Measurements from ENCODE around the gene PRRC2B. TPM values are rescaled to one million over a fixed set of nuclear protein-coding genes. Genes with fewer than 3 reads are reported as not detected.
"Not testable (repeated sequence)": the region's sequence is repeated elsewhere in the genome, so short reads cannot be mapped to it uniquely, and the experiment has no call there.

PRRC2B gene
- total RNA-seq, 1 experiment from 2014 or later = 137 TPM

- TF ChIP-seq, protein P1, sequence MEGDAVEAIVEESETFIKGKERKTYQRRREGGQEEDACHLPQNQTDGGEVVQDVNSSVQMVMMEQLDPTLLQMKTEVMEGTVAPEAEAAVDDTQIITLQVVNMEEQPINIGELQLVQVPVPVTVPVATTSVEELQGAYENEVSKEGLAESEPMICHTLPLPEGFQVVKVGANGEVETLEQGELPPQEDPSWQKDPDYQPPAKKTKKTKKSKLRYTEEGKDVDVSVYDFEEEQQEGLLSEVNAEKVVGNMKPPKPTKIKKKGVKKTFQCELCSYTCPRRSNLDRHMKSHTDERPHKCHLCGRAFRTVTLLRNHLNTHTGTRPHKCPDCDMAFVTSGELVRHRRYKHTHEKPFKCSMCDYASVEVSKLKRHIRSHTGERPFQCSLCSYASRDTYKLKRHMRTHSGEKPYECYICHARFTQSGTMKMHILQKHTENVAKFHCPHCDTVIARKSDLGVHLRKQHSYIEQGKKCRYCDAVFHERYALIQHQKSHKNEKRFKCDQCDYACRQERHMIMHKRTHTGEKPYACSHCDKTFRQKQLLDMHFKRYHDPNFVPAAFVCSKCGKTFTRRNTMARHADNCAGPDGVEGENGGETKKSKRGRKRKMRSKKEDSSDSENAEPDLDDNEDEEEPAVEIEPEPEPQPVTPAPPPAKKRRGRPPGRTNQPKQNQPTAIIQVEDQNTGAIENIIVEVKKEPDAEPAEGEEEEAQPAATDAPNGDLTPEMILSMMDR (IDR thresholded peaks at IDR 0.05; ENCODE audit: unreplicated experiment) = no peak
- H3K9me3 Mint-ChIP-seq (ENCODE audit: low read depth, unreplicated experiment) = no peaks in the 10 kb centered on the region
- no peak overlapping the region for H3K27ac Mint-ChIP-seq (ENCODE audit: unreplicated experiment)
- H3K4me3 Mint-ChIP-seq (ENCODE audit: low read depth, unreplicated experiment) = no peak overlapping the region
- BruUV-seq (replicated peaks) = no TSS peak
- CTCF ChIA-PET = no interaction called here
- intact Hi-C loops (cut with micrococcal nuclease; ENCODE audit: unreplicated experiment) = no loop called here
- H3K36me3 Mint-ChIP-seq (ENCODE audit: insufficient read depth, unreplicated experiment) = peaks cover 55% of the 10 kb centered on the region
- H3K4me1 Mint-ChIP-seq (ENCODE audit: low read depth, unreplicated experiment) = peaks cover 11% of the 10 kb centered on the region
- DNase-seq = no peak
- H3K27me3 Mint-ChIP-seq (ENCODE audit: unreplicated experiment) = no peaks in the 10 kb centered on the region
Observed at GRCh38 chr9:131469356-131469755, 75.5 kb downstream of the PRRC2B start.

- CTCF ChIA-PET = no interaction called here
- Mint-ChIP-seq H3K27me3 (ENCODE audit: unreplicated experiment) (no peaks in the 10 kb centered on the region), H3K4me1 (ENCODE audit: low read depth, unreplicated experiment) (peaks cover 11% of the 10 kb centered on the region), H3K27ac (ENCODE audit: unreplicated experiment) (no peak overlapping the region), H3K4me3 (ENCODE audit: low read depth, unreplicated experiment) (no peak overlapping the region), H3K36me3 (ENCODE audit: insufficient read depth, unreplicated experiment) (peaks cover 50% of the 10 kb centered on the region), H3K9me3 (ENCODE audit: low read depth, unreplicated experiment) (no peaks in the 10 kb centered on the region)
- TF ChIP-seq, protein P1 (IDR thresholded peaks at IDR 0.05; ENCODE audit: unreplicated experiment) = no peak
- intact Hi-C loops (cut with micrococcal nuclease; ENCODE audit: unreplicated experiment) = no loop called here
- no peak for DNase-seq
- BruUV-seq (replicated peaks) = no TSS peak
Observed at GRCh38 chr9:131469951-131470350, 76.1 kb downstream of the PRRC2B start.

GRCh38 chr9:131470581-131470991 is 76.7 kb downstream of the PRRC2B start:
- Mint-ChIP-seq H3K4me3 (ENCODE audit: low read depth, unreplicated experiment) (no peak overlapping the region), H3K27me3 (ENCODE audit: unreplicated experiment) (no peaks in the 10 kb centered on the region), H3K27ac (ENCODE audit: unreplicated experiment) (no peak overlapping the region), H3K4me1 (ENCODE audit: low read depth, unreplicated experiment) (peaks cover 11% of the 10 kb centered on the region), H3K36me3 (ENCODE audit: insufficient read depth, unreplicated experiment) (peaks cover 56% of the 10 kb centered on the region), H3K9me3 (ENCODE audit: low read depth, unreplicated experiment) (no peaks in the 10 kb centered on the region)
- BruUV-seq (replicated peaks) = no TSS peak
- CTCF ChIA-PET = no interaction called here
- TF ChIP-seq, protein P1 (IDR thresholded peaks at IDR 0.05; ENCODE audit: unreplicated experiment) = no peak
- intact Hi-C loops (cut with micrococcal nuclease; ENCODE audit: unreplicated experiment) = no loop called here
- DNase-seq = no peak

- DNase-seq; H3K27me3 Mint-ChIP-seq (ENCODE audit: unreplicated experiment); BruUV-seq (replicated peaks); H3K27ac Mint-ChIP-seq (ENCODE audit: unreplicated experiment); H3K4me3 Mint-ChIP-seq (ENCODE audit: low read depth, unreplicated experiment); intact Hi-C loops (cut with micrococcal nuclease; ENCODE audit: unreplicated experiment); H3K9me3 Mint-ChIP-seq (ENCODE audit: low read depth, unreplicated experiment): not testable (repeated sequence)
- Mint-ChIP-seq H3K36me3 (ENCODE audit: insufficient read depth, unreplicated experiment) (peaks cover 51% of the 10 kb centered on the region), H3K4me1 (ENCODE audit: low read depth, unreplicated experiment) (peaks cover 11% of the 10 kb centered on the region)
- CTCF ChIA-PET = interaction anchor here (0.8 kb wide), 1 partner anchor 35 kb away, joined by 7 read pairs; no protein-coding TSS in a partner anchor
Observed at GRCh38 chr9:131472085-131472484, 78.2 kb downstream of the PRRC2B start.

DNA sequence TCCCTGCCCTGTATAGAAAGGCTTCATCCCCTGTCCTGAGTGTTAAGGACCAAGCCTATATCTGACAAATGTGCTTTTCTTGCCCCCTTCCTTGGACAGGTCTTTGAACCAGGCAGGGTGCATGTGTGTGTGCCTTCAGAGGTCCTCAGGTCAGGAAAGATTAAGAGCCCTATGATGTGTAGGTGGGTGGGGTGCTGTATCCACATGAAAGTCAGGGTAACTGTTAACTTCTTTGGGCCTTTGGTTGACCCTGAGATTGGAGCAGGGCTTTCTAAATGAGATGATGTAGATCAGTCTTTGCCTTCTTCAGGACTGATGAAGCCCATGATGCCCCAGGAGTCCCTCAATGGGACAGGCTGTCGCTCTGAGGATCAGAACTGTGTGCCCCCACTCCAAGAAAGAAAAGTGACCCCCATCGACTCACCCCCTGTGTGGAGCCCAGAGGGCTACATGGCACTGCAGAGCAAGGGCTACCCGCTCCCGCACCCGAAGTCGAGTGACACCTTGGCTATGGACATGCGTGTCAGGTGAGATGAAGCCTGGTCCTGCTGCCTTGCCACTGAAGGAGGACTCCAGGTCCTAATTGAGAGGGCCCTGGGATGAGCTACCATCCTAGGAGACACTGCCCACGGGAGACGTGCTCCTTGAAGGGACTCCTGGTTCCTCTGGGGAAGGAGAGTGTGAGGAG is 79.5 kb downstream of the PRRC2B start:
- peaks cover 11% of the 10 kb centered on the region for H3K4me1 Mint-ChIP-seq (ENCODE audit: low read depth, unreplicated experiment)
- no peaks in the 10 kb centered on the region for H3K27me3 Mint-ChIP-seq (ENCODE audit: unreplicated experiment)
- CTCF ChIA-PET = no interaction called here
- H3K4me3 Mint-ChIP-seq (ENCODE audit: low read depth, unreplicated experiment) = no peak overlapping the region
- no peaks in the 10 kb centered on the region for H3K9me3 Mint-ChIP-seq (ENCODE audit: low read depth, unreplicated experiment)
- BruUV-seq (replicated peaks) = no TSS peak
- DNase-seq = no peak
- intact Hi-C loops (cut with micrococcal nuclease; ENCODE audit: unreplicated experiment) = no loop called here
- peaks cover 54% of the 10 kb centered on the region for H3K36me3 Mint-ChIP-seq (ENCODE audit: insufficient read depth, unreplicated experiment)
- TF ChIP-seq, protein P1 (IDR thresholded peaks at IDR 0.05; ENCODE audit: unreplicated experiment) = no peak
- no peak overlapping the region for H3K27ac Mint-ChIP-seq (ENCODE audit: unreplicated experiment)

All from Calu3 (cell line).